Measurements from ENCODE around the gene BNC2. TPM values are rescaled to one million over a fixed set of nuclear protein-coding genes. Genes with fewer than 3 reads are reported as not detected.
"Not testable (repeated sequence)": the region's sequence is repeated elsewhere in the genome, so short reads cannot be mapped to it uniquely, and the experiment has no call there.

BNC2 gene
- total RNA-seq: not detected

DNA sequence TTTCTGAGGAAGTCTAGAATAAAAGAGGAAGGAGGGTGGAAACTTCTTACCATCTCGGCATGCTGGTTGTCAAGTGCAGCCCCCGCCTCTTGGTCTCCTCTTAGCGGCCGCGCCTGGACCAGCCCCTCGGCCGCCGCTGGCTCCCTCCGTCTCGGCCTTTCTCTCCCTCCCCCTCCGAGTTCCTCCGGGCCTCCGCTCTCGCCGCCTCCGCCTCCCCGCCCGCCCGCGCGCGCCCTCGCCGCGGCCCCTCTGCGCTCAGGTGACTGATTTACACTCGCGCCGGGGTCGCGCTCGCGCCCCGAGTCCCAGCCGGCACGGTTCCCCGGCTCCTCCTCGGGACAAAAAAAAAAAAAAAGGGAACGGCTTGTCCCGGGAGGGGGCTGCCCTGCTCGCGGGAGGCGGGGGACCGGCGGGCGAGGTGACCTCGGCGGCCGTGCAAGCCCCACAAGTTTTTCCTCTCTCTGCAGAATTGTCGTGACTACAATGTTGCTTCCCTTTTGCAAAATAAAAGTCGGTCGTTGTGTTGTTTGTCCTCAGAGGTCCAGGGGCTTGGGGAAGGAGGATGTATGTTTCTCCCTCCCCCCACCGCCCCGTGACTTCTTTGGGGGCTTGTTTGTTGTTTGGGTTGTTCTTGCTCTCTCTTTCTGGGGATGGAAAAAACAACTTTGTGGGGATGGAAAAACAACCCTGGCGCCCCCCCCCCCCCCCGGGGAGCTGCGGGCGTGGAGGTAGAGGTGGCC is at the start of gene BNC2:
Gene BNC2 (minus strand): TSS at position 75 of the 740 bp plus-strand sequence. CDS start 22 bp downstream, at position 53.
- intact Hi-C loops (cut with micrococcal nuclease): no loop called here
- Mint-ChIP-seq H3K27me3 (ENCODE audit: low read depth) (peaks cover 47% of the 10 kb centered on the region), H3K4me3 (peak within 1 kb of the TSS; percentile 43), H3K27ac (no peak within 1 kb of the TSS), H3K9me3 (no peaks in the 10 kb centered on the region), H3K36me3 (ENCODE audit: low read depth) (no peaks in the 10 kb centered on the region), H3K4me1 (ENCODE audit: low read depth) (peaks cover 5% of the 10 kb centered on the region)
- CTCF ChIA-PET: no interaction called here
- no peak for DNase-seq

DNA sequence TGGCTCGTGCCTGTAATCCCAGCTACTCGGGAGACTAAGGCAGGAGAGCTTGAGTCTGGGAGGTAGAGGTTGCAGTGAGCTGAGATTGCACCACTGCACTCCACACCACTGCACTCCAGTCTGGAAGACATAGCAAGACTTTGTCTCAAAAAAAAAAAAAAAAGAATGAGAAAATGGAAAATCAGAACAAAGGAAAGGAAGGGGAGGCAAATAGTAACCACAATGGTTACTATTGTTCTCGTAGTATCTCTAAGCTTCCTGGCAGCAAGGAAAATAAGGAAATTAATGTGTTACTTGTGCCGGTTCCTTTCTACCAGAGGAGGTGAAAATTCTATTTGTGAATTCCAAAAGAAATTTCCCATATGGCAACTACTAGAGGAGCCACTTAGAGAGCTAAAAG is 48.5 kb upstream of the BNC2 start:
- Mint-ChIP-seq H3K27me3 (ENCODE audit: low read depth) (no peaks in the 10 kb centered on the region), H3K27ac (no peak overlapping the region), H3K4me1 (ENCODE audit: low read depth) (no peaks in the 10 kb centered on the region), H3K4me3 (no peak overlapping the region), H3K36me3 (ENCODE audit: low read depth) (no peaks in the 10 kb centered on the region), H3K9me3 (no peaks in the 10 kb centered on the region)
- CTCF ChIA-PET: interaction anchor here (0.6 kb wide), 1 partner anchor 31 kb away, joined by 4 read pairs; no protein-coding TSS in a partner anchor
- intact Hi-C loops (cut with micrococcal nuclease): no loop called here
- no peak for DNase-seq

- CTCF ChIA-PET: no interaction called here
- no peaks in the 10 kb centered on the region for H3K27me3 Mint-ChIP-seq (ENCODE audit: low read depth)
- no peaks in the 10 kb centered on the region for H3K4me1 Mint-ChIP-seq (ENCODE audit: low read depth)
- no peak for DNase-seq
- no peak overlapping the region for H3K27ac Mint-ChIP-seq
- H3K36me3 Mint-ChIP-seq (ENCODE audit: low read depth): no peaks in the 10 kb centered on the region
- H3K9me3 Mint-ChIP-seq: no peaks in the 10 kb centered on the region
- H3K4me3 Mint-ChIP-seq: no peak overlapping the region
- intact Hi-C loops (cut with micrococcal nuclease): no loop called here
These were observed 44.8 kb upstream of the BNC2 start for GRCh38 chr9:16915126-16915831.

DNA sequence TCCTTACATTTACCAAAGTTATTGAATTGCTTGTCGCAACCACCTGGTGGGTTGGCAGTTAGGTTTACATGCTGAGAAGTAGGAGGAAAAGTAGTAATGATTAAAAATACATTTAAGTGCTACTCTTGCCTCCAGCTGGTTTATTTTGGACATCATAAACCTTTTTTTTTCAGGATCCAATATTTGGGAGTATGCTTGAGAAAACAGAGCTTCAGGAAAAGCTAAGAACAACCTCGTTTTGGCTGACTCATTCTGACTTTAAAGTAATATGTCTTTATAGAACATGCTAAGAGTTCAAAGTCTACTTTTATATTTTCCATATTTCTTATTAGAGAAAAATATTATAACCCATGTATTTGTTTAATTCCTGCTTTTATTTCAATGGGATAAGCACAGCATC is 41.7 kb upstream of the BNC2 start:
- Mint-ChIP-seq H3K36me3 (ENCODE audit: low read depth) (no peaks in the 10 kb centered on the region), H3K4me3 (no peak overlapping the region), H3K4me1 (ENCODE audit: low read depth) (no peaks in the 10 kb centered on the region), H3K9me3 (peaks cover 2% of the 10 kb centered on the region), H3K27ac (no peak overlapping the region), H3K27me3 (ENCODE audit: low read depth) (no peaks in the 10 kb centered on the region)
- CTCF ChIA-PET: no interaction called here
- no peak for DNase-seq
- intact Hi-C loops (cut with micrococcal nuclease): no loop called here

- H3K27me3 Mint-ChIP-seq (ENCODE audit: low read depth); H3K4me3 Mint-ChIP-seq; DNase-seq; H3K27ac Mint-ChIP-seq; intact Hi-C loops (cut with micrococcal nuclease); H3K9me3 Mint-ChIP-seq; H3K4me1 Mint-ChIP-seq (ENCODE audit: low read depth); CTCF ChIA-PET; H3K36me3 Mint-ChIP-seq (ENCODE audit: low read depth): not testable (repeated sequence)
These were observed 37.7 kb upstream of the BNC2 start for GRCh38 chr9:16908206-16908605.

DNA sequence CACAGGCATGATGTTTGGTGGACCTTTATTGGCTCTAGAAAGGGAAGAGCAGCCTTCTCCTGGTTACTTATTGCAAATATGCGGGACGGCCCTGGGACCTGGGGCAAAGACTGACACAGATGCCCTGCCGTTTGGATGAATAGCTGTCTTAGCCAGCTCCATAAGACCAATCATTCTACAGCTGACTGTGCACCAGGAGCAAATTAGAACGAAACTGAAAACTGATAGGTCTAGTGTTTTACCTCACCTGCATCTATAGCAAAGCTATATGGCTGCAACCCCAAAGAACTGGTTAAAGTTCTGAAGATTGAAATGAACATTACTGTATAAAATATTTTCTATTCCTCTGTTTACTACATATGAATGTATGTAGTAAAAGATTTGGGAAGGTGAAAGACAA is 34.2 kb upstream of the BNC2 start:
- no peak overlapping the region for H3K4me3 Mint-ChIP-seq
- DNase-seq: no peak
- H3K9me3 Mint-ChIP-seq: no peaks in the 10 kb centered on the region
- intact Hi-C loops (cut with micrococcal nuclease): no loop called here
- no peaks in the 10 kb centered on the region for H3K4me1 Mint-ChIP-seq (ENCODE audit: low read depth)
- H3K36me3 Mint-ChIP-seq (ENCODE audit: low read depth): no peaks in the 10 kb centered on the region
- no peaks in the 10 kb centered on the region for H3K27me3 Mint-ChIP-seq (ENCODE audit: low read depth)
- CTCF ChIA-PET: interaction anchor here (0.6 kb wide), 1 partner anchor 159 kb away, joined by 3 read pairs; no protein-coding TSS in a partner anchor
- H3K27ac Mint-ChIP-seq: no peak overlapping the region

- Mint-ChIP-seq H3K4me3 (no peak overlapping the region), H3K27ac (no peak overlapping the region), H3K9me3 (peaks cover 2% of the 10 kb centered on the region), H3K27me3 (ENCODE audit: low read depth) (no peaks in the 10 kb centered on the region), H3K4me1 (ENCODE audit: low read depth) (no peaks in the 10 kb centered on the region), H3K36me3 (ENCODE audit: low read depth) (no peaks in the 10 kb centered on the region)
- no peak for DNase-seq
- CTCF ChIA-PET: no interaction called here
- intact Hi-C loops (cut with micrococcal nuclease): no loop called here
These were observed 31.1 kb upstream of the BNC2 start for GRCh38 chr9:16901590-16901989.

- CTCF ChIA-PET: no interaction called here
- DNase-seq: no peak
- no peaks in the 10 kb centered on the region for H3K4me1 Mint-ChIP-seq (ENCODE audit: low read depth)
- no peaks in the 10 kb centered on the region for H3K27me3 Mint-ChIP-seq (ENCODE audit: low read depth)
- peaks cover 2% of the 10 kb centered on the region for H3K9me3 Mint-ChIP-seq
- H3K36me3 Mint-ChIP-seq (ENCODE audit: low read depth): no peaks in the 10 kb centered on the region
- H3K27ac Mint-ChIP-seq: no peak overlapping the region
- no peak overlapping the region for H3K4me3 Mint-ChIP-seq
- intact Hi-C loops (cut with micrococcal nuclease): no loop called here
These were observed 29.1 kb upstream of the BNC2 start for GRCh38 chr9:16899606-16900005.

- Mint-ChIP-seq H3K9me3 (peaks cover 2% of the 10 kb centered on the region), H3K4me1 (ENCODE audit: low read depth) (no peaks in the 10 kb centered on the region), H3K27ac (no peak overlapping the region), H3K4me3 (no peak overlapping the region), H3K27me3 (ENCODE audit: low read depth) (no peaks in the 10 kb centered on the region), H3K36me3 (ENCODE audit: low read depth) (no peaks in the 10 kb centered on the region)
- intact Hi-C loops (cut with micrococcal nuclease): no loop called here
- DNase-seq: no peak
- CTCF ChIA-PET: no interaction called here
These were observed 28.0 kb upstream of the BNC2 start for GRCh38 chr9:16898464-16898863.

- Mint-ChIP-seq H3K4me1 (ENCODE audit: low read depth) (no peaks in the 10 kb centered on the region), H3K9me3 (peaks cover 2% of the 10 kb centered on the region), H3K4me3 (no peak overlapping the region), H3K27ac (no peak overlapping the region), H3K36me3 (ENCODE audit: low read depth) (no peaks in the 10 kb centered on the region), H3K27me3 (ENCODE audit: low read depth) (peaks cover 5% of the 10 kb centered on the region)
- intact Hi-C loops (cut with micrococcal nuclease): no loop called here
- CTCF ChIA-PET: no interaction called here
- DNase-seq: no peak
These were observed 18.1 kb upstream of the BNC2 start for GRCh38 chr9:16888594-16888993.

- no peaks in the 10 kb centered on the region for H3K36me3 Mint-ChIP-seq (ENCODE audit: low read depth)
- no peaks in the 10 kb centered on the region for H3K4me1 Mint-ChIP-seq (ENCODE audit: low read depth)
- intact Hi-C loops (cut with micrococcal nuclease): no loop called here
- H3K27ac Mint-ChIP-seq: no peak overlapping the region
- H3K27me3 Mint-ChIP-seq (ENCODE audit: low read depth): peaks cover 5% of the 10 kb centered on the region
- peaks cover 6% of the 10 kb centered on the region for H3K9me3 Mint-ChIP-seq
- CTCF ChIA-PET: interaction anchor here (0.6 kb wide), 1 partner anchor 220 kb away, joined by 4 read pairs; no protein-coding TSS in a partner anchor
- DNase-seq: no peak
- no peak overlapping the region for H3K4me3 Mint-ChIP-seq
These were observed 15.5 kb upstream of the BNC2 start for GRCh38 chr9:16885931-16886330.

- intact Hi-C loops (cut with micrococcal nuclease): no loop called here
- H3K36me3 Mint-ChIP-seq (ENCODE audit: low read depth): no peaks in the 10 kb centered on the region
- DNase-seq: no peak
- no peak overlapping the region for H3K4me3 Mint-ChIP-seq
- H3K4me1 Mint-ChIP-seq (ENCODE audit: low read depth): no peaks in the 10 kb centered on the region
- H3K9me3 Mint-ChIP-seq: peaks cover 6% of the 10 kb centered on the region
- no peak overlapping the region for H3K27ac Mint-ChIP-seq
- H3K27me3 Mint-ChIP-seq (ENCODE audit: low read depth): peaks cover 5% of the 10 kb centered on the region
- CTCF ChIA-PET: interaction anchor here (0.6 kb wide), 1 partner anchor 22 kb away, joined by 3 read pairs; no protein-coding TSS in a partner anchor
These were observed 14.6 kb upstream of the BNC2 start for GRCh38 chr9:16884952-16885513.
